GM12878 (cell line): ENCODE data around the gene SBF1. TPM values are rescaled to one million over a fixed set of nuclear protein-coding genes. Genes with fewer than 3 reads are reported as not detected.

Source experiments
- ATAC-seq: fragments of 200-7000 bp; cut with Tn5 transposase; 3 replicates; pipeline ENCODE4 v1.9.1; 2020; ENCODE audit warnings: mild to moderate bottlenecking, moderate library complexity
- BruUV-seq: library from RNA; stranded (reverse); fragments of 400-500 nt; replicated peaks from 2 replicates; lab custom pipeline; 2021; lab: Mats Ljungman, UMichigan
- CTCF ChIA-PET: fragments of 300-600 bp; sonication (Branson Sonifier 250); formaldehyde crosslinking; extraction: SDS; loops from one replicate; lab custom pipeline; 2021; ENCODE audit warnings: inconsistent platforms; lab: Yijun Ruan, JAX
- POLR2A ChIA-PET: fragments of 350-600 bp; formaldehyde crosslinking; extraction: SDS; loops from one replicate; lab custom pipeline; 2021; ENCODE audit warnings: inconsistent platforms; lab: Charles Lee
- RAD21 ChIA-PET: fragments of 300-600 bp; sonication (Branson Sonifier 250); formaldehyde crosslinking; loops from one replicate; lab custom pipeline; 2023; ENCODE audit warnings: antibody characterized with exemption; ENCODE audit not compliant: unreplicated experiment; lab: Charles Lee
- SMC1A ChIA-PET: fragments of 300-600 bp; sonication (Branson Sonifier 250); formaldehyde crosslinking; loops from one replicate; lab custom pipeline; 2023; ENCODE audit not compliant: unreplicated experiment, uncharacterized antibody; lab: Charles Lee
- DNase-seq: peaks from one replicate; pipeline ENCODE4 v3.0.0-alpha.2; 2011; ENCODE audit warnings: low read depth, low spot score
- FAIRE-seq: peaks from 3 replicates; lab custom pipeline; 2011; peaks lifted over from hg19 to GRCh38; lab: Jason Lieb, UNC
- H2AFZ ChIP-seq: 2 replicates; pipeline ENCODE4 v1.6.0; 2011; ENCODE audit warnings: low read depth, low read length, control low read depth; ENCODE audit not compliant: control insufficient read depth
- H3K27ac ChIP-seq: 2 replicates; pipeline ENCODE4 v1.5.1; 2011; ENCODE audit warnings: control low read depth; ENCODE audit not compliant: control insufficient read depth, insufficient read depth
- H3K27me3 ChIP-seq, 2 experiments: replicated peaks in 1 of 2; 2 replicates each; pipeline versions ENCODE4 v1.6.0 to v1.6.1; 2011; ENCODE audit warnings: low read length in 1 of 2; ENCODE audit not compliant: control insufficient read depth in 2 of 2, insufficient read depth in 2 of 2
- H3K36me3 ChIP-seq, 2 experiments: 2 replicates each; pipeline ENCODE4 v1.5.1; 2011; ENCODE audit warnings: low read length in 1 of 2; ENCODE audit not compliant: control insufficient read depth in 2 of 2, insufficient read depth in 2 of 2
- H3K4me1 ChIP-seq: 2 replicates; pipeline ENCODE4 v1.6.1; 2011; ENCODE audit warnings: mild to moderate bottlenecking, low read length, moderate library complexity, mixed read lengths; ENCODE audit not compliant: control insufficient read depth, insufficient read depth
- H3K4me2 ChIP-seq: 2 replicates; pipeline ENCODE4 v1.6.0; 2011; ENCODE audit warnings: control low read depth; ENCODE audit not compliant: control insufficient read depth, insufficient read depth
- H3K4me3 ChIP-seq: fragments of 200-600 bp; sonication (generic); 2 replicates; pipeline ENCODE4 v1.5.1; 2016
- H3K79me2 ChIP-seq: 2 replicates; pipeline ENCODE4 v1.6.0; 2011; ENCODE audit warnings: low read length; ENCODE audit not compliant: control insufficient read depth, insufficient read depth
- H3K9ac ChIP-seq: 2 replicates; pipeline ENCODE4 v1.8.0; 2011; ENCODE audit warnings: low read length, control low read depth, mixed read lengths; ENCODE audit not compliant: control insufficient read depth, insufficient read depth
- H3K9me3 ChIP-seq: replicated peaks from 3 replicates; pipeline ENCODE4 v1.5.1; 2011; ENCODE audit warnings: mild to moderate bottlenecking, low read length; ENCODE audit not compliant: control insufficient read depth, insufficient read depth
- H4K20me1 ChIP-seq: 2 replicates; pipeline ENCODE4 v1.6.0; 2011; ENCODE audit not compliant: control insufficient read depth, insufficient read depth
- ATF3 ChIP-seq: IDR thresholded peaks from 2 replicates; pipeline ENCODE4 v1.6.1; 2011; ENCODE audit warnings: low read depth, mild to moderate bottlenecking, low read length, moderate library complexity, borderline replicate concordance; ENCODE audit errors: extremely low read depth
- EP300 ChIP-seq, 2 experiments: fragments of 150-350 bp in 1 of 2; IDR thresholded peaks; 2 replicates each; pipeline ENCODE4 v1.6.1; 2011 to 2012; ENCODE audit warnings: low read depth in 2 of 2, low read length in 2 of 2, borderline replicate concordance in 1 of 2, improper control_type of control experiment in 1 of 2, inconsistent platforms in 1 of 2; ENCODE audit not compliant: control insufficient read depth in 1 of 2
- ETV6 ChIP-seq, 2 experiments: fragments of 450-650 bp in 1 of 2; IDR thresholded peaks in 1 of 2; conservative IDR thresholded peaks in 1 of 2; 2 replicates each; pipeline ENCODE4 v1.6.1; 2014; ENCODE audit warnings: antibody characterized with exemption in 1 of 2, borderline replicate concordance in 1 of 2, low read depth in 1 of 2, mild to moderate bottlenecking in 1 of 2, moderate library complexity in 1 of 2
- GABPA ChIP-seq: IDR thresholded peaks from 2 replicates; pipeline ENCODE4 v1.6.1; 2014; ENCODE audit warnings: antibody characterized with exemption, low read depth, mild to moderate bottlenecking, inconsistent platforms
- IKZF2 ChIP-seq, 2 experiments: fragments of 450-650 bp; IDR thresholded peaks; 2 replicates each; pipeline ENCODE4 v1.6.1; 2017; ENCODE audit warnings: mild to moderate bottlenecking in 2 of 2, moderate library complexity in 2 of 2
- NBN ChIP-seq: fragments of 450-650 bp; IDR thresholded peaks from 2 replicates; pipeline ENCODE4 v1.6.1; 2016
- POLR2A ChIP-seq: IDR thresholded peaks from 2 replicates; pipeline ENCODE4 v1.6.1; 2011; ENCODE audit warnings: low read depth, mild to moderate bottlenecking, low read length
- SUPT20H ChIP-seq: IDR thresholded peaks from 2 replicates; pipeline ENCODE4 v1.6.1; 2011; ENCODE audit warnings: low read depth, mild to moderate bottlenecking, low read length, moderate library complexity, borderline replicate concordance; ENCODE audit not compliant: control insufficient read depth
- USF2 ChIP-seq: IDR thresholded peaks from 2 replicates; pipeline ENCODE4 v1.6.1; 2011; ENCODE audit warnings: low read depth, low read length, improper control_type of control experiment, borderline replicate concordance
- YY1 ChIP-seq: IDR thresholded peaks from 2 replicates; pipeline ENCODE4 v1.6.1; 2011; ENCODE audit warnings: low read depth, mild to moderate bottlenecking, low read length
- ZNF24 ChIP-seq: fragments of 450-650 bp; IDR thresholded peaks from 2 replicates; pipeline ENCODE4 v1.6.1; 2017; ENCODE audit warnings: antibody characterized with exemption, mild to moderate bottlenecking
- WGBS: methylation state at CpG from one replicate; pipeline ENCODE4 v1.1.6; 2016; ENCODE audit warnings: low lambda C conversion rate; ENCODE audit not compliant: insufficient replicate concordance, insufficient coverage; ENCODE audit errors: missing lambda C conversion rate; 5-methylcytosine and 5-hydroxymethylcytosine counted together
- in situ Hi-C: fragments of 300-500 bp; cut with MboI; formaldehyde crosslinking; loops from 9 replicates; pipeline ENCODE4 v1.14.3; 2018; ENCODE audit warnings: mixed read lengths
- intact Hi-C: fragments of 100-400 bp; cut with micrococcal nuclease; formaldehyde crosslinking; loops from one replicate; pipeline ENCODE4 v1.14.2; 2022; ENCODE audit not compliant: unreplicated experiment
- polyA plus RNA-seq, 11 experiments: library from polyadenylated mRNA; depleted of rRNA in 4 of 11; unstranded in 6 of 11; stranded (reverse) in 5 of 11; fragments of >200 nt; fragmentation: Nextera tagmentation in 4 of 11; fragmentation: Illumina TruSeq in 1 of 11; extraction: Ambion mirVana in 4 of 11; extraction: Trizol in 1 of 11; gene quantifications; 1 replicate in 1 of 11; 2 replicates in 10 of 11; pipeline versions ENCODE4 v1.2.1 to v1.2.3, GENCODE V29; 2011 to 2016; ENCODE audit warnings: inconsistent platforms in 2 of 11, missing spikeins in 2 of 11, low read depth in 1 of 11
- total RNA-seq, 4 experiments: library from RNA; depleted of rRNA in 3 of 4; stranded (reverse); fragments of >200 nt in 3 of 4; fragmentation: Illumina TruSeq in 1 of 4; extraction: Trizol in 1 of 4; gene quantifications; 2 replicates each; pipeline versions ENCODE4 v1.2.1 to v1.2.3, GENCODE V29; 2013 to 2021
- TF ChIP-seq, protein P1 (sequence below): fragments of 450-650 bp; formaldehyde crosslinking; IDR thresholded peaks from 2 replicates; pipeline ENCODE4 v1.4.0; 2022; ENCODE audit warnings: mild to moderate bottlenecking, moderate library complexity

SBF1 gene
- total and polyA plus RNA-seq, 10 of the 15 experiments (the other 5 are each of a cell fraction or from before 2014, with no cell fraction given): 0.23 to 95.0 (median 17.8) TPM

GRCh38 chr22:50516068-50516467 is 41.2 kb upstream of the SBF1 start:
- SMC1A ChIA-PET: no interaction called here
- H3K4me2 ChIP-seq: no peak overlapping the region
- RAD21 ChIA-PET: no interaction called here
- H3K27me3 ChIP-seq: no peaks in the 10 kb centered on the region
- no peaks in the 10 kb centered on the region; the same call in 1 of the 2 replicates for H3K4me1 ChIP-seq
- no peak for TF ChIP-seq POLR2A
- no peak for TF ChIP-seq EP300 (IDR thresholded peaks at IDR 0.05; ENCODE audit: borderline replicate concordance in 1 of 2, control insufficient read depth in 1 of 2, low read depth in 2 of 2, low read length in 2 of 2)
- no peak for TF ChIP-seq YY1
- TF ChIP-seq NBN: no peak
- no peak for TF ChIP-seq ATF3
- TF ChIP-seq, protein P1, sequence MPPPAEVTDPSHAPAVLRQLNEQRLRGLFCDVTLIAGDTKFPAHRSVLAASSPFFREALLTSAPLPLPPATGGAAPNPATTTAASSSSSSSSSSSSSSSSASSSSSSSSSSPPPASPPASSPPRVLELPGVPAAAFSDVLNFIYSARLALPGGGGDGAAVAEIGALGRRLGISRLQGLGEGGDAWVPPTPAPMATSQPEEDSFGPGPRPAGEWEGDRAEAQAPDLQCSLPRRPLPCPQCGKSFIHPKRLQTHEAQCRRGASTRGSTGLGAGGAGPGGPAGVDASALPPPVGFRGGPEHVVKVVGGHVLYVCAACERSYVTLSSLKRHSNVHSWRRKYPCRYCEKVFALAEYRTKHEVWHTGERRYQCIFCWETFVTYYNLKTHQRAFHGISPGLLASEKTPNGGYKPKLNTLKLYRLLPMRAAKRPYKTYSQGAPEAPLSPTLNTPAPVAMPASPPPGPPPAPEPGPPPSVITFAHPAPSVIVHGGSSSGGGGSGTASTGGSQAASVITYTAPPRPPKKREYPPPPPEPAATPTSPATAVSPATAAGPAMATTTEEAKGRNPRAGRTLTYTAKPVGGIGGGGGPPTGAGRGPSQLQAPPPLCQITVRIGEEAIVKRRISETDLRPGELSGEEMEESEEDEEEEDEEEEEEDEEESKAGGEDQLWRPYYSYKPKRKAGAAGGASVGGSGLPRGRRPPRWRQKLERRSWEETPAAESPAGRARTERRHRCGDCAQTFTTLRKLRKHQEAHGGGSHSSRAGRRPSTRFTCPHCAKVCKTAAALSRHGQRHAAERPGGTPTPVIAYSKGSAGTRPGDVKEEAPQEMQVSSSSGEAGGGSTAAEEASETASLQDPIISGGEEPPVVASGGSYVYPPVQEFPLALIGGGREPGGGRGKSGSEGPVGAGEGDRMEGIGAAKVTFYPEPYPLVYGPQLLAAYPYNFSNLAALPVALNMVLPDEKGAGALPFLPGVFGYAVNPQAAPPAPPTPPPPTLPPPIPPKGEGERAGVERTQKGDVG: no peak
- no peak for TF ChIP-seq USF2
- TF ChIP-seq ETV6 (conservative IDR thresholded peaks at IDR 0.05 in 1 of 2, IDR thresholded peaks at IDR 0.05 in 1 of 2; ENCODE audit: borderline replicate concordance in 1 of 2, low read depth in 1 of 2): no peak
- TF ChIP-seq GABPA: no peak
- TF ChIP-seq IKZF2 (IDR thresholded peaks at IDR 0.05): no peak
- TF ChIP-seq ZNF24: no peak
- TF ChIP-seq SUPT20H: no peak
- no peak overlapping the region for H3K27ac ChIP-seq
- ATAC-seq: no peak
- no peak for DNase-seq
- in situ Hi-C loops: no loop called here
- no peaks in the 10 kb centered on the region for H3K9me3 ChIP-seq
- H3K79me2 ChIP-seq: peaks cover 24% of the 10 kb centered on the region
- intact Hi-C loops: no loop called here
- CTCF ChIA-PET: no interaction called here
- H2AFZ ChIP-seq: no peak overlapping the region
- no TSS peak for BruUV-seq
- POLR2A ChIA-PET: interaction anchor here (1.9 kb wide), 1 partner anchor 9 kb away, joined by 8 read pairs; the partner anchor contains the start of gene SCO2
- peaks cover 5 to 26% of the 10 kb centered on the region in 2 experiments; a peak in 3 of 4 replicates for H3K36me3 ChIP-seq
- WGBS: 94% methylated on average over 8 of the region's 8 CpGs
- no peaks in the 10 kb centered on the region for H4K20me1 ChIP-seq
- FAIRE-seq: no peak
- H3K9ac ChIP-seq: no peak overlapping the region
- no peak overlapping the region for H3K4me3 ChIP-seq
